Measurements from ENCODE around the gene TMED4.

Gene TMED4

DNA sequence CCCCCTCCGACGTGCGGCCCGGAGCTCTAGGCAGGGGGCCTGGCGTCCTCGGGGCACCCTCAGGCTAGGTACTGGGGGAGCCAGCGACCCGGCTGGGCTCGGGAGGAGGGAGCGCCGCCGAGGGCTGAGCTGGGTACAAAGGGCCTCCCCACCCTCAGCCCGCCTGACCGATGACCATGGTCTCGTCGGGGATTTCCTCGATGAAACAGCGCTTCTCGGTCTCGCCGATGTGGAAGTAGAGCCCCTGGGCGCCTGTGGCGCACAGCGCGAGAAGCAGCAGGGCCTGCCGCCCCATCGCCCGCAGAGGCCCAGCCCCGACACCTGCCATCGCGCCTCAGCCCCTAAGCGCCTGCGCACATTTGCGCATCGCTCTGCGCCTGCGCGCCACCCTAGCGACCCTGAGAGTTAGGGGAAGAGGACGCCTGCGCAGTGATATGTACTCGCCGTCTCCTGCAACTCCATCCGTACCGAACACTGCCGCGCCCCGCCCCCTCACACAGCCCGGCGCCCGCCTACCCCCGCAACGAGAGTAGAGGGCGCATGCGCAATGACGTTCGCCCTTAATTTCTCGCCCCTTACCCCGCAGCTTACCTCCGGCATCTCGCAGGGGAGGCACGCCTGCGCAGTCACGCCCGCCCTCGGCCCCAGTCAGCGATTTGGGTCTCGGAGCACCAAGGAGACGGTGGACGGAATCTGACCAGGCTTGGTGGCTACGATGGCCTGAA lies at the start of gene TMED4:
Gene TMED4 (minus strand): TSS at position 353 of the 725 bp plus-strand sequence. CDS start 25 bp downstream, at position 328.
- DNase-seq = peak; percentile 99

DNA sequence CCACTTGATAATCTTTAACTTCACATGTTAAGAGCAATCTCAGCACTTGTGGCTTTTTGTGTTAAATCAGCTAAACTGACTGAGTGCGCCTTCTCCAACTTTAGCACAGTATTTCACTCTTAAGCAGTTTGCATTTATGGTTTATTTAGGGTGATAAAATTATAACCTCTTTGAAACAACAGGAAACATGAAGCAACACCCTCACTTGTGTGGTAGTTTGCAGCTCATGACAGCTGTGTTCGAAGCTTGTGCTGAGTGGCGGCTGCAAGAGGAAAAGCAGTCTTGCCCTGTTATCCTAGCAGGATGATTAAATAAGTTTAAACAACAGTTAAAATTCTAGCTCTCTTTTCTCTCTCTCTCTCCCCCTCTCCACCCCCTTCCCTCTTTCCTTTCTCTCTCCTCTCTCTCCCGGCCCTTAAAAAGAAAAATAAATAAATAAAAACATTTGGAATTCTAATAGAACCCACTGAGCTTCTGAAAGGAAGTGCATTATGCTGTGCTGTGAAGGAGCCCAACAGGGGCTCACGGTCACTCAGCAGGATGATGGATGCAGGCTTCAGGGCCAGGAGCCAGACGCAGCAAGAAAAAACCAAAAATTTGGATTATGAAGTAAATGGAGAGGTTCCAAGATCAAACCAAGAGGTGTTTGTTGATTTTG lies 49.6 kb upstream of the TMED4 start:
- no peak for DNase-seq

DNA sequence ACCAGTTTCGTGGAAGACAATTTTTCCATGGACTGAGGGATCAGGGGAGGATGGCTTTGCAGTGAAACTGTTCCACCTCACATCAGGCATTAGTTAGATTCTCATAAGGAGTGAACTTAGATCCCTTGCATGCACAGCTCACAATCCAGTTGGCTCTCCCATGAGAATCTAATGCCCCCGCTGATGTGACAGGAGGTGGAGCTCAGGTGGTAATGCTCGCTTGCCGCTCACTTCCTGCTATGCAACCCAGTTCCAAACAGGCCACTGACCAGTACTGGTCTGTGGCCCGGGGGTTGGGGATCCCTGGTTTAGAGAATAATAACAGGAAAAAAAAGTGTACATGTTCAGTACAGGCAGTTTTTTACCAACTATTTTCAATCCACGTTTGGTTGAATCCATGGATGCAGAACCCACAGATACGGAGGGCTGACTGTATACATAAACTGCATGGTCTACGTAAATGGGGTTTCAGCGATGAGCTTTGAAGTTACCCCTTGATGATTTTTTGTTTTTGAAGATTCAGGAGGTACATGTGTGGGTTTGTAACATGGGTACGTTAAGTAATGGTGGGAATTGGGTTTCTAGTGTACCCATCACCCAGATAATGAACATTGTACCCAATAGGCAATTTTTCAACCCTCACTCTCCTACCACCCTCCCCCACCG lies 48.9 kb upstream of the TMED4 start:
- no peak for DNase-seq

DNA sequence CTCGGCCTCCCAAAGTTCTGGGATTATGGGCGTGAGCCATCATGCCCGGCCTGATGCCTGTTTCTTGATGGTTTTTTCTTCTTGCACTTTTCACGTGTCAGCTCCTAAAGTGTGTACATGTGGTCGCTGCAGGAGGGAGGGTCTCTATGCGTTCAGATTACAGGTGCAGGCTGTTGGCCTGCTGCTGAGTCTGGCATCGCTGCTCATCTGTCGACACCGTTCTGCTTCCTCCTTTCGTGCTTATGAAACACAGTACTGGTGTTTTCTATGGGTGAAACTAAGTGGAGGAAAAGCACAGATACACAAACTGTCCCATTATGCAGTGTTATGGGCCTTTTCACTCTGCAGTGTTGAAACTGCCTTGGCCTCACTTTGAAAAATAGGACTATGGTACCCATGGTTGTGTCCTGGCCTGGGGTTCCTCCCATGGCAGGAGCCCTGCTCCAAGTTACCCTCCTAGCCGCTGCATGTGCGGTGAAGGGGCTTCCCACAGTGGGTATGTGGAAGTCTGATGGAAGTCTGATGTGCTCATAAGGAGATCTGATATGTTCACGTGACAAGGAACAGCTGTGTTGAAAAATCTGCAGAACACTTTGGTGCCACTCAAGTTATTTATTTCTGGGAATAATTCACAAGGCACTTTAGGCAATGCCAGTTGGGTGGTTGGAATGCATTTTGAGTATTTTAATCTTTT lies 47.9 kb upstream of the TMED4 start:
- no peak for DNase-seq

DNA sequence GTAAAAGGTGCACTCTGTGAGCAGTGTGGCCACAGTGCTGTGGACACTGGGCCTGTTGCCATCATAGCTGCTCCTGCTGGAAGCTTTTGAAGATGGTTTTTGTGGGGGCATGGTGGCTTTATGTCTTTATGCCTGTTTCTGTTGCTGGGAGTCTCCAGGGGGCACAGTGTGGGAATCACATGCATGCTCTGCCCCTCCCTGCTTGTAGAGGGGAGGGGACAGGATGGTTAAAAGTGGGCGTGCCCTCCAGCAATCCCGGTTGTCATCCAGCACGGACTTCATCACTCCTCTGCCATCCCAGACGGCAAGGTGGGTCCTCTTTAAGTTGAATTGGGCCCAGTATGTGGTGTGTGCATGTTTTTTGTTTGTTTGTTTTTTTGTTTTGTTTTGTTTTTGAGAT lies 44.6 kb upstream of the TMED4 start:
- DNase-seq = no peak

DNA sequence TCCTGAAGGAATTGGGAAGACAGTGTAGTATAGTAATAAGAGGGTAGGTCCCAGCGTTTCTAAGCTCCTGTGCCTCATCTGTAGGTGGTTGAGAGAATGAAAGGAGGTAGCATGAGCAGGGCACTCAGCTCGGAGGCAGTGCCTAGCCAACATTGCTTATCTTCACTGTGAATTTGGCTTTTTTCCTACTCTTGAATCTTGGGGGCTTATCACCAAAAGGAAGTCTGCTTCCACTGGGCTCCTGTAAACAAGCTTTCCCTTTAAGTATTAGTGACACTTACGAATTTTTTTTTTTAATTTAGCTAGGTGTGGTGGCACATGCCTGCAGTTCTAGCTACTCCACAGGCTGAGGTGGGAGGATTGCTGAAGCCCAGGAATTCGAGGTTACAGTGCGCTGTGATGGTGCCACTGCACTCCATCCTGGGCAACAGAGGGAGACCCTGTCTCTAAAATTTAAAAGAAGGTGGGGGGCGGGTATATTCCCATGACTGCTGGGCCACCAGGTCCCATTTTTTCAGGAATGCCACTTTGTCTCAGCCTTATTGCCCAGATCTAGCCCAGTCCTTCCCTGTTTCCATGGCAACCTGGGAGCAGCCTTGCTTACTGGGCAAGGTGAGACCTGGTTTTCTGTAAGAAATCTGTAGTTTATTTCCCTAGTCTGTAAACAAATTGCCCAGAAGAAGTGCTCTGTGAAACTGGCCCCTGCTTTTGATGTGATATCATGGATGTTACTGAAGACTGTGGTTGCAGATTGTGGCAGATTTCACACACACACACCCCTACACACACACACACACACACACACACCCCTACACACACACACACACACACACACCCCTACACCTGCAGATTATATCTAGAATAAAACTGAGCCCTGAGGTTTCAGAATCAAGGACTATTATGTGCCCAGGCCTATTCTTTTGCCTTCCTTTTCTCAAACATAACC lies 43.8 kb upstream of the TMED4 start:
- no peak for DNase-seq

DNA sequence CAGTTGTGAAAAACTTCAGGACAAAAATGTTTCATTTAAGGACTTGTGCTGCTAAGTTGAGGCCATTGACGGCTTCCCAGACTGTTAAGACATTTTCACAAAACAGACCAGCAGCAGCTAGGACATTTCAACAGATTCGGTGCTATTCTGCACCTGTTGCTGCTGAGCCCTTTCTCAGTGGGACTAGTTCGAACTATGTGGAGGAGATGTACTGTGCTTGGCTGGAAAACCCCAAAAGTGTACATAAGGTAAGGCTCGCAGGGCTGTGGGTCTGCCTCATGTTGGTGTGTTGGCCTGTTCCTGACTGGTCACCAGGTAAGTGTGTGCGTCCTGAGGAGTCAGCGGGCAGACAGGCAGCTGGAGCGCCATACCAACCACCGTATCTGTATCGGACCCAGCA lies 42.3 kb upstream of the TMED4 start:
- no peak for DNase-seq

DNA sequence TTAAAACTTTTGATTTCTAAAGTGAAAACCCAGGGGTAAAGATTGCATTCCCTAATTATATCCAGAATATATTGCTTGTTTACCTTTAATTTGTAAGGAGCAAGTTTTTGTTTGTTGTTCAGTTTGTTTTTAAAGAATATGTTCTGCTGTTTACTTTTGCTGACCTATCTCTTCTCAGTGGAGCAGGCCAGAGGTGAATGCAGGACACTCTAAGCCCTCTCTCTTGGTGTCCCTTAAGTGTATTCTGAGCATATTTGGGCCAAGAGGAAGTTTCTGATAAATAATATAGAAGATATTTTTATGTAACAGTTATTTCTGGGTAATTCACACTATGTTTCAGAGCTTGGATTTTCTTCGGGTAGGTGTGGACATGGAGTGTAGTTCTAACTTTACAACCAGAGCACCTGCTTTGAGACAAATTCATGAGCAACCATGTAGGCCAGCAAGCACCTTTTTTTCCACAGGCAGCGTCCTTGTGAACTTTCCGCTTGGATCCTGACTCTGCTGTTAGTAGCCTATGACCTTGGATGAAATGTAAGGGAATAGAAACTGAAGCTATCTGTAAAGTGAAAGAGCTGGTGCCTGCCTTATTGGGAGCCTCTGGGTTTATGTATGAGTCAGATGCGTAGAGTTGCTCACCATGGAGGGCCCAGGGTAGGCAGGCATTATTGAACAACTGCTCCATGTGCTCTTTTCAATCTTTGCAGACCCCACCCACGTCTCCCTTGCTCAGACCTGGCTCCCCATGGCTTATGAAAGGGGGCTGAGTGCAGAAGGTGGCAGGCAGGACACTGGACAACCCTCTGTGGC lies 40.5 kb upstream of the TMED4 start:
- no peak for DNase-seq

DNA sequence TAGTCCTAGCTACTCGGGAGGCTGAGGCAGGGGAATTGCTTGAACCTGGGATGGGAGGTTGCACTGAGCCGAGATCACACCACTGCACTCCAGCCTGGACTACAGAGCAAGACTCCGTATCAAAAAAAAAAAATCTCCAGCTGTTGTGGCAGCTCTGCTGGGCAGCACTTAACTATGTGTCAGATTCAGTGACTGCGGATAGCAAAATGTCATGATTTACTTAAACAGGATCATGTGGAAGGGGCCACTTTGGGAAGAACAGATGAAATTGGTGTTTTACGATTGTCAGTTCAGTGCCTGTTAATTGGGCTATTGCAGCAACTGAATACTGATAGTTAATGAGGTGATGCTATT lies 39.7 kb upstream of the TMED4 start:
- DNase-seq = no peak

DNA sequence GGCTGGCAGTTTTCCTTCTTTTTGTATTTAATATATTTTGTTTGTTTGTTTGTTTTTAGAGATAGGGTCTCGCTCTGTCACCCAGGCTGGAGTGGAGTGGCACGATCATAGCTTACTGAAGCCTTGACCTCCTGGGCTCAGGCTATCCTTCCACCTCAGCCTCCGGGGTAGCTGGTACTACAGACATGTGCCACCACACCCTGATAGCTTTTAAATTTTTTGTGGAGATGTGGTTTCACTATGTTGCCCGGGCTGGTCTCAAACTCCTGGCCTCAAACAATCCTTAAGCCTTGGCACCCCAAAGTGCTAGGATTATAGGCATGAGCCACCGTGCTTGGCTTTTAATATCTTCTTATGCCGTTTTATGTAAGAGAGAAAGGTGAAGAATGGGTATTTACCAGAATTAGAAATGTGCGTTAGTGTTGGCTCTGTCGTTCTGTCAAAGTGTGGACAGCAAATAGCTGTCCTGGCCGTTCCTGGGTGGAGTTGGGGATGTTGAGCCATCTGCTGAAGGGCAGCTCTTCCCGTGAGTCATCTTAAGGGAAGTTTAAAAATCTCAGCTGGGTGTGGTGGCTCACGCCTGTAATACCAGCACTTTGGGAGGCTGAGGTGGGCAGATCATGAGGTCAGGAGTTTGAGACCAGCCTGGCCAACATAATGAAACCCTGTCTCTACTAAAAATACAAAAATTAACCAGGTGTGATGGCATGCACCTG lies 39.2 kb upstream of the TMED4 start:
- no peak for DNase-seq

DNA sequence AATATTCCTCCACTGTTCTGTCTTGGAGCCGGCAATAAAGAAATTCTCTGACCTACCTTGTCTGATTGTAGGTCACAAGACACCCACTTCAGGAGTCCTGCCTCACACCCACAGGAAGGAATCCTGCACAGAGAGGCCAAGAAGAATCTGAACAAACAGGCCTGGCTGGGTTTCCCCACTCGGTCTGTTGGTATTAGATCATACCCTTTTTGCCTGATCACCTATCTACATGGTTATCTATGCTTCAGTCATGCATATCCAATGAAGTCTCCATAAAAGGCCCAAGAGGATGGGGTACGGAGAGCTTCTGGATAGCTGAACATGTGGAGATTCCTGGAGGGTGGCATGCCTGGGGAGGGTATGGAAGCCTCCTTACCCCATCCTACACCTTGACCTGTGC lies 36.7 kb upstream of the TMED4 start:
- DNase-seq = no peak

DNA sequence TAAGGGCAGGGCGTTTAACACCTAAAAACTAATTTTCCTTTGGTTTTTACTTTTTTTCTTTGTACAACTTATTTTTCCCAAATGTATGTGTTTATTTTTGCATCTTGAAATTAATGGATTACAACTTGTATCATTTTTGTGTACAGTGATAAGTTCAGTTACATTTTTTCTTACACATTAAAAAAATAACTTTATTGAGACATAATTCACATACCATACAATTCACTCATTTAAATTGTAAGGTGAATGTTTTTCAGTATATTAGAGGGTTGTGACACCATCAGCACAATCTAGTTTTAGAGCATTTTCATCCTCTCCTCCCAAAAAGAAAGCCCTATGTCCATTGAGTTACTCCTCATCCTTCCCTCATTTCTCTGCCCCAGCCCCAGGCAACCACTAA lies 36.0 kb upstream of the TMED4 start:
- DNase-seq = no peak

DNA sequence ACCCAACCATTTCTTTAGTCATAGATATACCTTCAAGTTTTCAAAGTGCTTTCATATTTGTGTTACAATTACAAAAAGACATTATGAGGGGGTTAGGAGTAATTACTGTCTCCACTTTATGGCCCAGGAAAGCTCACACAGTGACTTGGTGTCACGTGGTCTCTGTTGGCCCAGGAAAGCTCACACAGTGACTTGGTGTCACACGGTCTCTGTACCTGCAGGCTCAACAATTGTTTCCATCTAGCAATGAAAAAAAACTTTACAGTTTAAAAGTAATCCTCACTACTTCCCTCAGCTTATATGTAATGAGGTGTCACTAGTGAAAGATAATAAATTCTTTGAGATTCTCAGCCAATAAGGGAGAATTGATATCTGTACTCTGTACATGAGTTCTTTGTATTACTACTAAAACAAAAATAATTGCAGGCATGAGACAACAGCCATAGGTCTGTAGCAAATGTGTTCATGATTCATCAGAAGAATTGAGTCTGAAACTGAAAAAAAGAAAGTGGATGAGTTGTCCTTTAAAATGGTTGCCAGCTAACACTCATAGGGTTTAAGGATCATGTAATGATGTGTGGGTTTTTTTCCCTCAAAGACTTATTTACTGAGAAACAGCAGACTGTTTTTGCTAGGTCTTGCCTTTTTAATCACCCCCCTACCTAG lies 35.3 kb upstream of the TMED4 start:
- DNase-seq = no peak

DNA sequence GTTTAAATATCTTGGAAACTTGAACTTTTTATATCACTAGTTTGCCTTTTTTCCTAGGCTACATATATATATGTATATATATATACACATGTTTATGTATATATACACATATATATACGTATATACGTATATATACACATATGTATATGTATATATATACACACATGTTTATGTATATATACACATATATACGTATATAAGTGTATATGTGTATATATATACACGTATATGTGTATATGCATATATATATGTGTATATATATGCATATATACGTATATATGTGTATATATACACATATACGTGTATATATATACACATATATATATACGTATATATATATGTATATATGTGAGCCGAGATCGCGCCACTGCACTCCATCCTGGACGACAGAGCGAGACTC lies 34.5 kb upstream of the TMED4 start:
- DNase-seq = no peak

DNA sequence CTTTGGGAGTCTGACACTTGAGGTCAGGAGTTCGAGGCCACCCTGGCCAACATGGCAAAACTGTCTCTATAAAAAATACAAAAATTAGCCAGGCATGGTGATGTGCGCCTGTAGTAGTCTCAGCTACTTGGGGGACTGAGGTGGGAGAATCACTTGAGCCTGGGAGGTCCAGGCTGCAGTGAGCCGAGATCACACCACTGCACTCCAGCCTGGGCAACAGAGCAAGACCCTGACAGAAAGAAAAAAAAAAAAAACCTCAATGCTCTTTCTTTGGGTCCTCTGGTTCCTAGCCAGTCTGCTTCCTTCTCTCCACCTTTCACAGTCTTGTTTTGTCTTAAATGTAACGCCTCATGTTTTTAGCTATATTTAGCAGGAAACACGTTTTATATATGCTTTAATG lies 33.8 kb upstream of the TMED4 start:
- no peak for DNase-seq

DNA sequence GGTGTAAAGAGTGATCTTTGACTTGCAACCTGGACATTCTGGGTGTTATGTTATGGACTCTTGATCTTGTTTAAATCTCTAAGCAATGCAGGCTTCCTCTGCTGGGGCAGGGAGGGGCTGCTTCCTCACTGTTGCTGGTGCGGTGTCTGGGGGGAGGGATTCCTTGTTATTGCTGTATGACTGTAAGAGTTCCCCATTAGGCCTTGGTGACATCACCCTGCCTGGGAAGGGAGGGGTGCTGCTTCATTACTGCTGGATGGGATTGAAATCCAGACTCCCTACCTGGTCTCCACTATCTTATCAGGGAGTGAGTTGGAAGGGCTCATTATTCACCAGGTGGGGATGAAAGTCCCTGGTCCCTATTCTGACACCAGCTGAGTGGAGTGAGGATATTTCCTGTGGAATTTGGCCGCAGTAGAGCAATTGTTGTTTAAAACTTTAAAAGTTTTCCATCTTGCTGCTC lies 33.1 kb upstream of the TMED4 start:
- DNase-seq = no peak

DNA sequence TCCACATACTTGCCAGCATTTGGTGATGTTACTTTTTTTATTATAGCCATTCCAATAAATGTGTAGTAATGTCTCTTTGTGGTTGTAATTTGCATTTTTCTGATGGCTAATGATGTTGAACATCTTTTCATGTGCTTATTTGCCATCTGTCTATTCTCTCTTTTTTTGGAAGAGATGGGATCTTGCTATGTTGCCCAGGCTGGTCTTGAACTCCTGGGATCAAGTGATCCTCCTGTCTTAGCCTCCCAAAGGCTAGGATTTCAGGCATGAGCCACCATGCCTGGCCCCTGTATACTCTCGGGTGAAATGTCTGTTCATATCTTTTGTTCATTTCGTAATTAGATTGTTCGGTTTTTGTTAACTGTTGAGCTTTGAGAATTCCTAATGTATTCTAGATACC lies 27.8 kb upstream of the TMED4 start:
- DNase-seq = no peak

DNA sequence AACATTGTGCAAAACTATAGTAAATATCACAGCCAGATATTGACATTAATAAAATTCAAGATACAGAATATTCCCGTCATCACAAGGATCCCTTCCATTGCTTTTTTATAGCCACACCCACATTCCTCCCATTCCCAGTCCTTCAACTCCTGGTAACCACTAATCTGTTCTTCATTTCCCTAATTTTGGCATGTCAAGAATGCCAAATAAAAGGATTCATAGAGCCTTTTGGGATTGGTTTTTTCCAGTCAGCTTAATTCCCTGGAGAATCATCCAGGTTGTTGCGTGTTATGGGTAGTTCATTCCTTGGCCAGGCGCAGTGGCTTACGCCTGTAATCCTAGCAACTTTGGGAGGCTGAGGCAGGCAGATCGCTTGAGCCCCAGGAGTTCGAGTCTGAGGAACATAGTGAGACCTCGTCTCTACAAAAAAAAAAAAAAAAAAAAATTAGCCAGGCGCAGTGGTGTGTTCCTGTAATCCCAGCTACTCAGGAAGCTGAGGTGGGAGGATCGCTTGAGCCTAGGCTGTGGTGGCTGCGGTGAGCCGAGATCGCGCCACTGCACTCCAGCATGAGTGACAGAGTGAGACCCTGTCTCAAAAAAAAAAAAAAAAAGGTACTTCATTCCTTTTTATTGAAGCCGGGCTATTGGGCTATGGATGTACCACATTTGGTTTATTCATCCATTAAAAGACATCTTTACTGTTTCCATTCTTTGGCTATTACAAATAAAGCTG lies 27.1 kb upstream of the TMED4 start:
- no peak for DNase-seq

Measured in eye (tissue), 1 donor.